AG04450 (cell line): ENCODE measurements around the gene ARHGAP45. TPM values are rescaled to one million over a fixed set of nuclear protein-coding genes. Genes with fewer than 3 reads are reported as not detected.
A peak's percentile ranks its signal among the peaks of the same experiment; 100 is the strongest.
"Not testable (repeated sequence)": the region's sequence is repeated elsewhere in the genome, so short reads cannot be mapped to it uniquely, and the experiment has no call there.

Experiments used
- CTCF ChIA-PET: fragments of 300-600, 350-600 bp; formaldehyde crosslinking; extraction: SDS; loops from one replicate; lab custom pipeline; 2022; ENCODE audit warnings: antibody characterized with exemption, inconsistent platforms; lab: Charles Lee
- POLR2A ChIA-PET: fragments of 350-600 bp; formaldehyde crosslinking; extraction: SDS; loops from one replicate; lab custom pipeline; 2021; ENCODE audit warnings: antibody characterized with exemption, inconsistent platforms; lab: Yijun Ruan, JAX
- DNase-seq: peaks from one replicate; pipeline ENCODE4 v3.0.0-alpha.2; 2011; ENCODE audit warnings: low read depth, low spot score
- H3K27ac ChIP-seq: one replicate; pipeline ENCODE4 v1.5.1; 2012; ENCODE audit warnings: low read depth, low read length, control low read depth
- H3K27me3 ChIP-seq: one replicate; pipeline ENCODE4 v1.6.0; 2012; ENCODE audit warnings: low read length; ENCODE audit not compliant: control insufficient read depth, insufficient read depth
- H3K4me3 ChIP-seq: 2 replicates; pipeline ENCODE4 v1.5.1; 2011; ENCODE audit warnings: mild to moderate bottlenecking, low read depth, low read length, control low read depth
- H3K9me3 ChIP-seq: 2 replicates; pipeline ENCODE4 v1.5.1; 2012; ENCODE audit warnings: low read length; ENCODE audit not compliant: control insufficient read depth, insufficient read depth
- CTCF ChIP-seq: IDR thresholded peaks from 2 replicates; pipeline ENCODE4 v1.5.1; 2011; ENCODE audit warnings: low read depth, low read length, control low read depth, inconsistent platforms
- polyA plus RNA-seq: library from polyadenylated mRNA; depleted of rRNA; stranded (reverse); fragments of >200 nt; gene quantifications from 2 replicates; pipeline ENCODE4 v1.2.3, GENCODE V29; 2011

Gene ARHGAP45
- polyA plus RNA-seq, 1 experiment, result 0.36 TPM

- no peak for TF ChIP-seq CTCF
- CTCF ChIA-PET, result interaction anchor here (3.6 kb wide), 1 partner anchor 82 kb away, joined by 52 read pairs; no protein-coding TSS in a partner anchor
- no peak overlapping the region for H3K4me3 ChIP-seq
- H3K27me3 ChIP-seq, result no peaks in the 10 kb centered on the region
- POLR2A ChIA-PET, result interaction anchor here (0.6 to 1.1 kb wide), 3 partner anchors 10 to 87 kb away, joined by 3 to 7 read pairs (median 7); no protein-coding TSS in a partner anchor
- no peak overlapping the region for H3K27ac ChIP-seq
- DNase-seq, result no peak
- peaks cover 22% of the 10 kb centered on the region; the same call in 1 of the 2 replicates for H3K9me3 ChIP-seq
Measured at GRCh38 chr19:1111641-1112267, 44.8 kb downstream of the ARHGAP45 start.

GRCh38 chr19:1112268-1113029, 45.5 kb downstream of the ARHGAP45 start:
- no peak for TF ChIP-seq CTCF
- DNase-seq, result no peak
- ChIA-PET CTCF (interaction anchor here (1.1 to 3.6 kb wide), 11 partner anchors 9 to 161 kb away, joined by 3 to 52 read pairs (median 6); partner anchors contain the start of genes ATP5F1D and GPX4), POLR2A (interaction anchor here (0.6 to 1.5 kb wide), 4 partner anchors 9 to 141 kb away, joined by 3 to 22 read pairs (median 6); partner anchors contain the start of gene GPX4)
- no peak overlapping the region for H3K27ac ChIP-seq
- H3K27me3 ChIP-seq, result no peaks in the 10 kb centered on the region
- H3K4me3 ChIP-seq, result no peak overlapping the region
- peaks cover 22% of the 10 kb centered on the region; the same call in 1 of the 2 replicates for H3K9me3 ChIP-seq

DNA sequence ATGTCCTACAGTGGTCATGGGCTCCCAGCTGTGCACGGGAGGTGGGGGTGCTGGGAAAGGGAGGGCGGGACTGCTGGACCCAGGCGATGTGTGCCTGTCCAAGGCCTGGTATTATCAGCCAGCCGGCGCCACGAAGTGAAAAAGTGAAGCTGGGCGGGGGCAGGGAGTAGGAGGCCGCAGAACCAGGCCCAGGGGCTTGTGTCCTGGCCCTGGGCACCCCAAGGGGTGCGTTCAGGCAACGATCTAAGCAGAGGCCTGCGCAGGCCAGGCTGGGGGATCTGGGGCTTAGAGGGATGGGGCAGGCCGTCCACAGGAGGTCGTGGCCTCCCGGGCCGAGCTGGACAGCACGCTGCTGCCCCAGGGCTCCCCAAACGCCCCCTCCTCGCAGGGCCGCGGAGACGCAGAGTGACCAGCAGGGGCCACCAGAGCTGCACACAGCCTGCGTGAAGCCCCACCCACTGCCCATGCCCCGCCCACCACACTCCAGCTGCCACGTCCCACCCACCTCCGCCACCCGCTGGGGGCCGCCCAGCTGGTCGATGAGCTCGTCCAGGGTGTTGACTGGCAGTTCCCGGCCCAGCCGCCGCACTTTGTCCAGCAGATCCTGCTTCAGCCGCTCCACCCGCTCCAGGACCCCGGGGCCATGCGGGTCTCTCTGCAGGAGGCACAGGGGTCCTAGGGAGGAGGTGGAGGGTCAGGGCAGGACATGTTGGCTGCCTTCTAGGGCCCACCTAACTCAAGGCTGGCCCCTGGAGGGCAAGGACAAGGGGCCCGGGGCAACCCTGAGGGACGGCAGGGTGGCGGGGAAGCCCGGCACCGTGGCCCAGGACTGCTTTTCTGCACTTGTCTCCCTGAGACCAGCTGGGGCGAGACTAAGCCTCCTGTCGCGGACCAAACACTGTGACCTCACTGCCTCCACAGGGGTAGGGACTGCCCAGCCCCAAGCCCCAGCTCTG, 46.3 kb downstream of the ARHGAP45 start:
- Histone ChIP-seq H3K27me3 (no peaks in the 10 kb centered on the region), H3K9me3 (peaks cover 22% of the 10 kb centered on the region; the same call in 1 of the 2 replicates), H3K27ac (peak overlapping the region; percentile 88), H3K4me3 (no peak overlapping the region)
- peak; percentile 83 for TF ChIP-seq CTCF
- ChIA-PET CTCF (interaction anchor here (0.6 to 3.6 kb wide), 27 partner anchors 10 to 328 kb away, joined by 3 to 52 read pairs (median 5); partner anchors contain the start of genes ATP5F1D and GPX4), POLR2A (interaction anchor here (0.6 to 1.5 kb wide), 14 partner anchors 8 to 156 kb away, joined by 3 to 22 read pairs (median 4); partner anchors contain the start of genes ABCA7, CIRBP and GPX4)
- DNase-seq, result peak; percentile 94

GRCh38 chr19:1113986-1114483, 47.1 kb downstream of the ARHGAP45 start:
- Histone ChIP-seq H3K9me3 (peaks cover 17% of the 10 kb centered on the region; the same call in 1 of the 2 replicates), H3K27me3 (no peaks in the 10 kb centered on the region), H3K27ac (peak overlapping the region; percentile 88), H3K4me3 (no peak overlapping the region)
- ChIA-PET CTCF (interaction anchor here (0.6 to 3.6 kb wide), 27 partner anchors 10 to 329 kb away, joined by 3 to 52 read pairs (median 5); partner anchors contain the start of genes ATP5F1D and GPX4), POLR2A (interaction anchor here (0.7 to 1.5 kb wide), 9 partner anchors 10 to 155 kb away, joined by 3 to 22 read pairs (median 4); partner anchors contain the start of genes ABCA7, CIRBP and GPX4)
- DNase-seq, result no peak
- no peak for TF ChIP-seq CTCF

- DNase-seq, POLR2A ChIA-PET, H3K27ac ChIP-seq, H3K9me3 ChIP-seq, CTCF ChIA-PET, H3K4me3 ChIP-seq, H3K27me3 ChIP-seq: not testable (repeated sequence)
Measured at GRCh38 chr19:1114728-1115127, 47.8 kb downstream of the ARHGAP45 start.
